H9 (cell line): ENCODE measurements around the gene RRH. TPM values are rescaled to one million over a fixed set of nuclear protein-coding genes. Genes with fewer than 3 reads are reported as not detected.

ENCODE experiments used
- DNase-seq: peaks from one replicate; pipeline ENCODE4 v3.0.0-alpha.2; 2017
- H2AFZ ChIP-seq: one replicate; pipeline ENCODE4 v1.6.1; 2013; ENCODE audit warnings: mild to moderate bottlenecking, low read length, control low read depth, moderate library complexity
- H2AK5ac ChIP-seq: 2 replicates; pipeline ENCODE4 v1.6.1; 2013; ENCODE audit warnings: low read length, control low read depth, mixed read lengths; ENCODE audit not compliant: insufficient read length
- H2BK120ac ChIP-seq: one replicate; pipeline ENCODE4 v1.6.1; 2013; ENCODE audit warnings: low read depth, mild to moderate bottlenecking, low read length, control low read depth, inconsistent platforms; ENCODE audit not compliant: poor library complexity, severe bottlenecking
- H2BK12ac ChIP-seq: 2 replicates; pipeline ENCODE4 v1.6.1; 2013; ENCODE audit warnings: low read length, control low read depth, mixed read lengths, low read depth; ENCODE audit not compliant: insufficient read length
- H2BK15ac ChIP-seq: 2 replicates; pipeline ENCODE4 v1.6.1; 2013; ENCODE audit warnings: low read depth, low read length, control low read depth
- H2BK20ac ChIP-seq: one replicate; pipeline ENCODE4 v1.6.1; 2013; ENCODE audit warnings: low read depth, mild to moderate bottlenecking, low read length, control low read depth, inconsistent platforms; ENCODE audit not compliant: poor library complexity, severe bottlenecking
- H2BK5ac ChIP-seq: 2 replicates; pipeline ENCODE4 v1.6.1; 2013; ENCODE audit warnings: low read length, control low read depth, mixed read lengths; ENCODE audit not compliant: insufficient read length
- H3K14ac ChIP-seq: 2 replicates; pipeline ENCODE4 v1.6.1; 2013; ENCODE audit warnings: low read length, control low read depth; ENCODE audit not compliant: insufficient read depth
- H3K18ac ChIP-seq: 2 replicates; pipeline ENCODE4 v1.6.1; 2013; ENCODE audit warnings: low read depth, mild to moderate bottlenecking, mixed read lengths, low read length, control low read depth; ENCODE audit not compliant: insufficient read length
- H3K23ac ChIP-seq: 2 replicates; pipeline ENCODE4 v1.6.1; 2013; ENCODE audit warnings: low read length, control low read depth, mixed read lengths, low read depth; ENCODE audit not compliant: insufficient read length
- H3K23me2 ChIP-seq: 2 replicates; pipeline ENCODE4 v1.6.1; 2013; ENCODE audit warnings: low read depth, mild to moderate bottlenecking, mixed read lengths, low read length, control low read depth; ENCODE audit not compliant: insufficient read length, poor library complexity, severe bottlenecking
- H3K27ac ChIP-seq: 2 replicates; pipeline ENCODE4 v1.5.1; 2013; ENCODE audit warnings: low read length, control low read depth, mixed read lengths, low read depth; ENCODE audit not compliant: insufficient read length
- H3K27me3 ChIP-seq: 2 replicates; pipeline ENCODE4 v1.6.1; 2013; ENCODE audit warnings: low read length, control low read depth, inconsistent platforms; ENCODE audit not compliant: insufficient read depth
- H3K4ac ChIP-seq: 2 replicates; pipeline ENCODE4 v1.6.1; 2013; ENCODE audit warnings: low read depth, mild to moderate bottlenecking, control low read depth, inconsistent platforms, low read length, moderate library complexity
- H3K4me1 ChIP-seq: 2 replicates; pipeline ENCODE4 v1.6.1; 2013; ENCODE audit warnings: low read length, control low read depth, inconsistent platforms; ENCODE audit not compliant: insufficient read depth
- H3K4me2 ChIP-seq: 2 replicates; pipeline ENCODE4 v1.6.1; 2013; ENCODE audit warnings: low read length, control low read depth, mixed read lengths; ENCODE audit not compliant: insufficient read length, insufficient read depth
- H3K56ac ChIP-seq: 2 replicates; pipeline ENCODE4 v1.6.1; 2013; ENCODE audit warnings: low read depth, mild to moderate bottlenecking, mixed read lengths, low read length, control low read depth; ENCODE audit not compliant: insufficient read length
- H3K79me1 ChIP-seq: 2 replicates; pipeline ENCODE4 v1.6.1; 2013; ENCODE audit warnings: low read depth, mild to moderate bottlenecking, moderate library complexity, low read length, control low read depth, inconsistent platforms; ENCODE audit not compliant: insufficient read depth, poor library complexity, severe bottlenecking
- H3K79me2 ChIP-seq: 2 replicates; pipeline ENCODE4 v1.6.1; 2013; ENCODE audit warnings: low read length, control low read depth, inconsistent platforms; ENCODE audit not compliant: insufficient read depth
- H3K9ac ChIP-seq: 2 replicates; pipeline ENCODE4 v1.6.1; 2013; ENCODE audit warnings: low read length, control low read depth, mixed read lengths; ENCODE audit not compliant: insufficient read length; ENCODE audit errors: extremely low read depth
- H3K9me3 ChIP-seq: one replicate; pipeline ENCODE4 v1.6.1; 2013; ENCODE audit warnings: low read depth, low read length, inconsistent platforms; ENCODE audit not compliant: control insufficient read depth
- H3T11ph ChIP-seq: one replicate; pipeline ENCODE4 v1.6.1; 2013; ENCODE audit warnings: mild to moderate bottlenecking, low read length, control low read depth, inconsistent platforms
- H4K20me1 ChIP-seq: one replicate; pipeline ENCODE4 v1.6.1; 2013; ENCODE audit not compliant: control insufficient read depth, insufficient read length, insufficient read depth
- H4K5ac ChIP-seq: 2 replicates; pipeline ENCODE4 v1.6.1; 2013; ENCODE audit warnings: low read depth, mild to moderate bottlenecking, mixed read lengths, low read length, control low read depth; ENCODE audit not compliant: insufficient read length
- H4K8ac ChIP-seq: replicated peaks from 2 replicates; pipeline ENCODE4 v1.6.1; 2013; ENCODE audit warnings: low read length, control low read depth, mixed read lengths, low read depth; ENCODE audit not compliant: insufficient read length
- H4K91ac ChIP-seq: 2 replicates; pipeline ENCODE4 v1.6.1; 2013; ENCODE audit warnings: low read depth, mild to moderate bottlenecking, moderate library complexity, mixed read lengths, low read length, control low read depth; ENCODE audit not compliant: insufficient read length
- H3K27ac Mint-ChIP-seq, 3 experiments: 2 replicates in 2 of 3; 3 replicates in 1 of 3; pipeline ENCODE4 v1.8.0; 2020 to 2021; ENCODE audit warnings: mixed read lengths in 3 of 3, mild to moderate bottlenecking in 1 of 3, moderate library complexity in 1 of 3
- H3K27me3 Mint-ChIP-seq: 2 replicates; pipeline ENCODE4 v1.8.0; 2021; ENCODE audit warnings: low read depth, mild to moderate bottlenecking, moderate library complexity, mixed read lengths
- H3K36me3 Mint-ChIP-seq, 3 experiments: 2 replicates in 2 of 3; 3 replicates in 1 of 3; pipeline ENCODE4 v1.8.0; 2020 to 2021; ENCODE audit warnings: low read depth in 3 of 3, mixed read lengths in 3 of 3; ENCODE audit not compliant: insufficient read depth in 1 of 3
- H3K4me1 Mint-ChIP-seq, 2 experiments: 2 replicates each; pipeline ENCODE4 v1.8.0; 2020; ENCODE audit warnings: mixed read lengths in 2 of 2
- H3K4me3 Mint-ChIP-seq, 2 experiments: 2 replicates in 1 of 2; 3 replicates in 1 of 2; pipeline ENCODE4 v1.8.0; 2020 to 2021; ENCODE audit warnings: mild to moderate bottlenecking in 2 of 2, mixed read lengths in 2 of 2, moderate library complexity in 1 of 2
- H3K9me3 Mint-ChIP-seq, 2 experiments: 2 replicates in 1 of 2; 3 replicates in 1 of 2; pipeline ENCODE4 v1.8.0; 2020; ENCODE audit warnings: mild to moderate bottlenecking in 2 of 2, mixed read lengths in 2 of 2, moderate library complexity in 1 of 2
- WGBS: extraction: QIAGEN DNeasy Blood & Tissue Kit; methylation state at CpG from one replicate; pipeline ENCODE4 v1.1.7; 2013; ENCODE audit warnings: missing lambda C conversion rate, low lambda C conversion rate, mixed read lengths; ENCODE audit not compliant: insufficient read length; ENCODE audit errors: extremely low coverage; 5-methylcytosine and 5-hydroxymethylcytosine counted together
- total RNA-seq: library from RNA; stranded (reverse); gene quantifications from 2 replicates; pipeline ENCODE4 v1.2.1, GENCODE V29; 2021
- TF ChIP-seq, protein P1 (sequence below): fragments of 200-600 bp; sonication (generic); conservative IDR thresholded peaks from 3 replicates; pipeline ENCODE4 v1.8.0; 2021; ENCODE audit warnings: antibody characterized with exemption, mild to moderate bottlenecking

The RRH gene
- total RNA-seq, 1 experiment from 2014 or later, result not detected

DNA sequence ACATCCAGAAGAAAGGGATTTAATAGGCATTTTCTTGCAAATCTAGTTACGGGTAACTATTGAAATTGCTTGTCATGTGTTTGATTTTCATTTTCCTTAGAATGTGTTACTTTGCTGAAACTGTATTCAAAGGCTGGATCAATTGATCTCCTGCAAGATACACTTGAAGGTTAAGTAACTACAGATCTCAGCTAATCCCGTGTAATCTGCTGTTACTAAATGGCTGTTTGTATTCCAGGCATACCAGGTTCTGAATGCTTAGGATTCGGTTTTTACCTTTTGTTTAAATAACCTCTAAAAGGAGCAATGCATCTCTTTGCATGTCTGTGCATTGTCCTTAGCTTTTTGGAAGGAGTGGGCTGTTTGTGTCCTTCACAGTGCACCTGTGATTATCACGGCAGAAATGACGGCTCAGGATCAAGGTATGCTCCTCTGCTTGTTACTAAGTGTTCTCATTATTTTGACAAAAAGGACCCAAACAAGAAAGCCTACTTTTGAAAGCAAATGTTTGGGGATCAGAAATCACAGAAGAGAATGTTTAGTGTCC lies 20.2 kb downstream of the RRH start, which contains the start of gene LRIT3:
TSS of gene LRIT3 (plus strand) at position 212 of the 547 bp plus-strand sequence. CDS start at position 307, 95 bp downstream.
- Histone ChIP-seq H3K4me2 (no peak within 1 kb of the TSS), H3K9me3 (no peaks in the 10 kb centered on the region), H3K4me1 (no peaks in the 10 kb centered on the region), H2AFZ (no peak within 1 kb of the TSS), H2BK15ac (no peak within 1 kb of the TSS), H4K5ac (no peak within 1 kb of the TSS), H3T11ph (no peak within 1 kb of the TSS), H3K4ac (no peak within 1 kb of the TSS), H3K27me3 (no peaks in the 10 kb centered on the region), H4K8ac (no peak within 1 kb of the TSS), H3K18ac (no peak within 1 kb of the TSS), H2AK5ac (no peak within 1 kb of the TSS), H4K91ac (no peak within 1 kb of the TSS), H4K20me1 (no peaks in the 10 kb centered on the region), H2BK20ac (no peak within 1 kb of the TSS), H3K56ac (no peak within 1 kb of the TSS), H2BK5ac (no peak within 1 kb of the TSS), H3K27ac (no peak within 1 kb of the TSS), H2BK12ac (no peak within 1 kb of the TSS), H3K79me2 (no peaks in the 10 kb centered on the region), H2BK120ac (no peak within 1 kb of the TSS), H3K9ac (no peak within 1 kb of the TSS), H3K23ac (no peak within 1 kb of the TSS), H3K79me1 (no peaks in the 10 kb centered on the region), H3K14ac (no peak within 1 kb of the TSS), H3K23me2 (no peaks in the 10 kb centered on the region)
- H3K9me3 Mint-ChIP-seq, result no peaks in the 10 kb centered on the region
- H3K4me3 Mint-ChIP-seq, result no peak within 1 kb of the TSS
- no peak within 1 kb of the TSS for H3K27ac Mint-ChIP-seq
- peaks cover 0 to 14% of the 10 kb centered on the region in 2 experiments; a peak in 2 of 4 replicates for H3K4me1 Mint-ChIP-seq
- no CpG with 5 or more reads among the region's 5 CpGs for WGBS
- TF ChIP-seq, protein P1, sequence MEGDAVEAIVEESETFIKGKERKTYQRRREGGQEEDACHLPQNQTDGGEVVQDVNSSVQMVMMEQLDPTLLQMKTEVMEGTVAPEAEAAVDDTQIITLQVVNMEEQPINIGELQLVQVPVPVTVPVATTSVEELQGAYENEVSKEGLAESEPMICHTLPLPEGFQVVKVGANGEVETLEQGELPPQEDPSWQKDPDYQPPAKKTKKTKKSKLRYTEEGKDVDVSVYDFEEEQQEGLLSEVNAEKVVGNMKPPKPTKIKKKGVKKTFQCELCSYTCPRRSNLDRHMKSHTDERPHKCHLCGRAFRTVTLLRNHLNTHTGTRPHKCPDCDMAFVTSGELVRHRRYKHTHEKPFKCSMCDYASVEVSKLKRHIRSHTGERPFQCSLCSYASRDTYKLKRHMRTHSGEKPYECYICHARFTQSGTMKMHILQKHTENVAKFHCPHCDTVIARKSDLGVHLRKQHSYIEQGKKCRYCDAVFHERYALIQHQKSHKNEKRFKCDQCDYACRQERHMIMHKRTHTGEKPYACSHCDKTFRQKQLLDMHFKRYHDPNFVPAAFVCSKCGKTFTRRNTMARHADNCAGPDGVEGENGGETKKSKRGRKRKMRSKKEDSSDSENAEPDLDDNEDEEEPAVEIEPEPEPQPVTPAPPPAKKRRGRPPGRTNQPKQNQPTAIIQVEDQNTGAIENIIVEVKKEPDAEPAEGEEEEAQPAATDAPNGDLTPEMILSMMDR, result no peak
- DNase-seq, result no peak
- H3K27me3 Mint-ChIP-seq, result peaks cover 1% of the 10 kb centered on the region; the same call in 1 of the 2 replicates
- no peaks in the 10 kb centered on the region for H3K36me3 Mint-ChIP-seq
